HG03378 (cell line): Measurements from ENCODE around the gene DNM3.

ENCODE experiments used
- ATAC-seq: cut with Tn5 transposase; IDR thresholded peaks from one replicate; pipeline ENCODE4 v1.9.1; 2021; ENCODE audit warnings: mild to moderate bottlenecking, moderate library complexity; ENCODE audit not compliant: unreplicated experiment

The DNM3 gene

GRCh38 chr1:172266528-172267174 lies 425.4 kb downstream of the DNM3 start:
- ATAC-seq, result no peak

GRCh38 chr1:172268237-172268636 lies 426.9 kb downstream of the DNM3 start:
- ATAC-seq, result no peak

GRCh38 chr1:172269084-172269483 lies 427.8 kb downstream of the DNM3 start:
- no peak for ATAC-seq

- ATAC-seq, result no peak
Observed at GRCh38 chr1:172269644-172270043, 428.3 kb downstream of the DNM3 start.

GRCh38 chr1:172270605-172271004 lies 429.3 kb downstream of the DNM3 start:
- ATAC-seq, result no peak

GRCh38 chr1:172272087-172272486 lies 430.8 kb downstream of the DNM3 start:
- no peak for ATAC-seq

GRCh38 chr1:172273647-172274396 lies 432.5 kb downstream of the DNM3 start:
- no peak for ATAC-seq

GRCh38 chr1:172275478-172275877 lies 434.2 kb downstream of the DNM3 start:
- ATAC-seq, result no peak

GRCh38 chr1:172276120-172276818 lies 435.0 kb downstream of the DNM3 start:
- ATAC-seq, result no peak

- ATAC-seq, result no peak
Observed at GRCh38 chr1:172277275-172277674, 436.0 kb downstream of the DNM3 start.

- ATAC-seq, result no peak
Observed at GRCh38 chr1:172277989-172278388, 436.7 kb downstream of the DNM3 start.

- ATAC-seq, result no peak
Observed at GRCh38 chr1:172278478-172278877, 437.2 kb downstream of the DNM3 start.

GRCh38 chr1:172279939-172280636 lies 438.8 kb downstream of the DNM3 start:
- ATAC-seq, result no peak

- ATAC-seq, result no peak
Observed at GRCh38 chr1:172283766-172284165, 442.5 kb downstream of the DNM3 start.

- no peak for ATAC-seq
Observed at GRCh38 chr1:172286629-172287076, 445.4 kb downstream of the DNM3 start.

- ATAC-seq, result no peak
Observed at GRCh38 chr1:172287208-172287607, 445.9 kb downstream of the DNM3 start.

- no peak for ATAC-seq
Observed at GRCh38 chr1:172288581-172288980, 447.3 kb downstream of the DNM3 start.

GRCh38 chr1:172289448-172289847 lies 448.1 kb downstream of the DNM3 start:
- ATAC-seq, result no peak

GRCh38 chr1:172292840-172293239 lies 451.5 kb downstream of the DNM3 start:
- no peak for ATAC-seq

GRCh38 chr1:172293429-172293828 lies 452.1 kb downstream of the DNM3 start:
- ATAC-seq, result no peak

- ATAC-seq, result no peak
Observed at GRCh38 chr1:172298141-172298540, 456.8 kb downstream of the DNM3 start.
